ENCODE data around the gene ATP7A. TPM values are rescaled to one million over a fixed set of nuclear protein-coding genes. Genes with fewer than 3 reads are reported as not detected.
A peak's percentile ranks its signal among the peaks of the same experiment; 100 is the strongest.
"Not testable (repeated sequence)": the region's sequence is repeated elsewhere in the genome, so short reads cannot be mapped to it uniquely, and the experiment has no call there.

ATP7A gene
- 6.6 and 8.2 TPM in 2 replicates for total RNA-seq

- DNase-seq (ENCODE audit: low read depth), result peak; percentile 32
- Histone ChIP-seq H3K4me3 (ENCODE audit: low read depth, low read length) (peak within 1 kb of the TSS; percentile 53), H3K27me3 (ENCODE audit: control insufficient read depth, insufficient read depth, low read length) (no peaks in the 10 kb centered on the region), H3K36me3 (ENCODE audit: control insufficient read depth, insufficient read depth, low read length) (no peaks in the 10 kb centered on the region)
- peak; percentile 51 for TF ChIP-seq CTCF (IDR thresholded peaks at IDR 0.05; ENCODE audit: insufficient read depth, low read length, poor library complexity, severe bottlenecking)
These were observed at the start of gene ATP7A for GRCh38 chrX:77910108-77910840. ATP7A (plus strand) TSS chrX:77910693; CDS start chrX:77971642, 60,949 bp downstream.

- no peak for DNase-seq (ENCODE audit: low read depth)
- TF ChIP-seq CTCF (IDR thresholded peaks at IDR 0.05; ENCODE audit: insufficient read depth, low read length, poor library complexity, severe bottlenecking), result no peak
- Histone ChIP-seq H3K27me3 (ENCODE audit: control insufficient read depth, insufficient read depth, low read length) (no peaks in the 10 kb centered on the region), H3K4me3 (ENCODE audit: low read depth, low read length) (no peak overlapping the region), H3K36me3 (ENCODE audit: control insufficient read depth, insufficient read depth, low read length) (no peaks in the 10 kb centered on the region)
These were observed 35.1 kb upstream of the ATP7A start for GRCh38 chrX:77875372-77875771.

- not testable (repeated sequence) for H3K27me3 ChIP-seq (ENCODE audit: control insufficient read depth, insufficient read depth, low read length); DNase-seq (ENCODE audit: low read depth); H3K36me3 ChIP-seq (ENCODE audit: control insufficient read depth, insufficient read depth, low read length); H3K4me3 ChIP-seq (ENCODE audit: low read depth, low read length)
These were observed 29.1 kb upstream of the ATP7A start for GRCh38 chrX:77881418-77881817.

GRCh38 chrX:77892887-77893286, 17.6 kb upstream of the ATP7A start:
- Histone ChIP-seq H3K36me3 (ENCODE audit: control insufficient read depth, insufficient read depth, low read length) (no peaks in the 10 kb centered on the region), H3K4me3 (ENCODE audit: low read depth, low read length) (no peak overlapping the region), H3K27me3 (ENCODE audit: control insufficient read depth, insufficient read depth, low read length) (no peaks in the 10 kb centered on the region)
- TF ChIP-seq CTCF (IDR thresholded peaks at IDR 0.05; ENCODE audit: insufficient read depth, low read length, poor library complexity, severe bottlenecking), result no peak
- DNase-seq (ENCODE audit: low read depth), result no peak

GRCh38 chrX:77893713-77894112, 16.8 kb upstream of the ATP7A start:
- H3K36me3 ChIP-seq (ENCODE audit: control insufficient read depth, insufficient read depth, low read length), result no peaks in the 10 kb centered on the region
- TF ChIP-seq CTCF (IDR thresholded peaks at IDR 0.05; ENCODE audit: insufficient read depth, low read length, poor library complexity, severe bottlenecking), result no peak
- H3K4me3 ChIP-seq (ENCODE audit: low read depth, low read length), result no peak overlapping the region
- no peaks in the 10 kb centered on the region for H3K27me3 ChIP-seq (ENCODE audit: control insufficient read depth, insufficient read depth, low read length)
- no peak for DNase-seq (ENCODE audit: low read depth)

- H3K27me3 ChIP-seq (ENCODE audit: control insufficient read depth, insufficient read depth, low read length), result no peaks in the 10 kb centered on the region
- TF ChIP-seq CTCF (IDR thresholded peaks at IDR 0.05; ENCODE audit: insufficient read depth, low read length, poor library complexity, severe bottlenecking), result no peak
- H3K4me3 ChIP-seq (ENCODE audit: low read depth, low read length), result peak within 1 kb of the TSS; percentile 70
- no peaks in the 10 kb centered on the region for H3K36me3 ChIP-seq (ENCODE audit: control insufficient read depth, insufficient read depth, low read length)
- peak; percentile 79 for DNase-seq (ENCODE audit: low read depth)
These were observed 15.3 kb upstream of the ATP7A start, which contains the start of gene MAGT1 for GRCh38 chrX:77894921-77895886. MAGT1 (minus strand) TSS chrX:77895435; CDS start chrX:77895410, 25 bp downstream.

Measured in kidney epithelial cell (primary cell).